Measurements from ENCODE around the gene ZDHHC20. TPM values are rescaled to one million over a fixed set of nuclear protein-coding genes. Genes with fewer than 3 reads are reported as not detected.

Gene ZDHHC20
- total RNA-seq, 1 donor from 2014 or later: 49.2 TPM

DNA sequence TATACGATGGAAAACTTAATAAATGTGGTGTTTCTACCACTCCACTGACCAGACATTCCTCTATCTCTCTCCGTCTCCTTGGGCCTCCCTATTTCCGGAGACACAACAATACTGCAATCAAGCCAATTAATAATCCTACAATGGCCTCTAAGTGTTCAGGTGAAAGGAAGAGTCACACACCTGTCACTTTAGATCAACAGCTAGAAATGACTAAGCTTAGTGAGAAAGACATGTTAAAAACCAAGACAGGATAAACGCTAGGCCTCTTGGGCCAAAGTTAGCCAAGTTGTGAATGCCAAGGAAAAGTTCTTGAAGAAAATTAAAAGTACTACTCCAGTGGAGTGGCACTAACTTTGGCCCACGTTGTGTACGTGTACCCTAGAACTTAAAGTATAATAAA lies 22.5 kb downstream of the ZDHHC20 start:
- Mint-ChIP-seq H3K36me3 (ENCODE audit: low read depth) (peaks cover 14% of the 10 kb centered on the region), H3K27ac (peak overlapping the region; percentile 93), H3K9me3 (peaks cover 6% of the 10 kb centered on the region), H3K27me3 (no peaks in the 10 kb centered on the region), H3K4me3 (peak overlapping the region; percentile 32), H3K4me1 (peaks cover 48% of the 10 kb centered on the region)
- CTCF ChIA-PET: interaction anchor here (0.9 kb wide), 1 partner anchor 40 kb away, joined by 4 read pairs; no protein-coding TSS in a partner anchor
- intact Hi-C loops (cut with micrococcal nuclease): loop anchor here (1.0 to 10.0 kb wide), 6 partner anchors 16 to 892 kb away; partner anchors contain the start of genes EEF1AKMT1 and MICU2
- TF ChIP-seq, protein P1, sequence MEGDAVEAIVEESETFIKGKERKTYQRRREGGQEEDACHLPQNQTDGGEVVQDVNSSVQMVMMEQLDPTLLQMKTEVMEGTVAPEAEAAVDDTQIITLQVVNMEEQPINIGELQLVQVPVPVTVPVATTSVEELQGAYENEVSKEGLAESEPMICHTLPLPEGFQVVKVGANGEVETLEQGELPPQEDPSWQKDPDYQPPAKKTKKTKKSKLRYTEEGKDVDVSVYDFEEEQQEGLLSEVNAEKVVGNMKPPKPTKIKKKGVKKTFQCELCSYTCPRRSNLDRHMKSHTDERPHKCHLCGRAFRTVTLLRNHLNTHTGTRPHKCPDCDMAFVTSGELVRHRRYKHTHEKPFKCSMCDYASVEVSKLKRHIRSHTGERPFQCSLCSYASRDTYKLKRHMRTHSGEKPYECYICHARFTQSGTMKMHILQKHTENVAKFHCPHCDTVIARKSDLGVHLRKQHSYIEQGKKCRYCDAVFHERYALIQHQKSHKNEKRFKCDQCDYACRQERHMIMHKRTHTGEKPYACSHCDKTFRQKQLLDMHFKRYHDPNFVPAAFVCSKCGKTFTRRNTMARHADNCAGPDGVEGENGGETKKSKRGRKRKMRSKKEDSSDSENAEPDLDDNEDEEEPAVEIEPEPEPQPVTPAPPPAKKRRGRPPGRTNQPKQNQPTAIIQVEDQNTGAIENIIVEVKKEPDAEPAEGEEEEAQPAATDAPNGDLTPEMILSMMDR (IDR thresholded peaks at IDR 0.05): no peak
- ATAC-seq (ENCODE audit: low read depth) (no peak), DNase-seq (no peak)
- POLR2A ChIA-PET: interaction anchor here (0.6 to 3.0 kb wide), 3 partner anchors 19 to 245 kb away, joined by 3 to 35 read pairs (median 3); partner anchors contain the start of gene ZDHHC20

DNA sequence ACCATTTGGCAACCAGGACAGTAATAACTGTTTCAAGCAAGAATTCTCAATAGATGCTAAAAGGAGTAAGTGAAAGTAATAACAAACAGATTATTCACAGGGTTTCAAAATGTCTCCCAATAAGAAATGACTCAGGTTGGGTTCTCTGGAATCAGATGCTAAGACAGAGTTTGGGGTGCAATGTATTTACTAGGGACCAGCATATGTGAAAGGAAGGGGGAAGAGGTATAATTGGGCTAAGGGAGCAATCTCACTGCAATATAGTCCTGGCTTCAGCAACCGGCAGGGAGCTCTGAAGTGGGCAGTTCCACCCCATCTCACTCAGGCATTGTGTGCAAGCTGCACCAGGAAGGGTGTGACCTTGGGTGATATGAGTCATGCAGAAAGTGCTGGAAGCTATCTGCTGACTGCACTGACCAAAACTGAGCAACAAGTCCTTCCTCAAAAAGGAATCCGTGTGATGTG lies 23.4 kb downstream of the ZDHHC20 start:
- ChIA-PET POLR2A (interaction anchor here (0.6 to 3.0 kb wide), 5 partner anchors 18 to 259 kb away, joined by 3 to 35 read pairs (median 3); partner anchors contain the start of genes MRPL57, SKA3 and ZDHHC20), CTCF (interaction anchor here (0.6 to 0.9 kb wide), 2 partner anchors 41 to 582 kb away, joined by 3 to 4 read pairs; no protein-coding TSS in a partner anchor)
- peaks cover 11% of the 10 kb centered on the region for H3K9me3 Mint-ChIP-seq
- peaks cover 23% of the 10 kb centered on the region for H3K36me3 Mint-ChIP-seq (ENCODE audit: low read depth)
- ATAC-seq (ENCODE audit: low read depth): peak; percentile 99
- DNase-seq: peak; percentile 36
- intact Hi-C loops (cut with micrococcal nuclease): loop anchor here (1.0 to 10.0 kb wide), 6 partner anchors 15 to 891 kb away; partner anchors contain the start of genes EEF1AKMT1 and MICU2
- H3K27me3 Mint-ChIP-seq: no peaks in the 10 kb centered on the region
- TF ChIP-seq, protein P1 (IDR thresholded peaks at IDR 0.05): no peak
- H3K4me1 Mint-ChIP-seq: peaks cover 48% of the 10 kb centered on the region
- H3K27ac Mint-ChIP-seq: peak overlapping the region; percentile 93
- peak overlapping the region; percentile 67 for H3K4me3 Mint-ChIP-seq

DNA sequence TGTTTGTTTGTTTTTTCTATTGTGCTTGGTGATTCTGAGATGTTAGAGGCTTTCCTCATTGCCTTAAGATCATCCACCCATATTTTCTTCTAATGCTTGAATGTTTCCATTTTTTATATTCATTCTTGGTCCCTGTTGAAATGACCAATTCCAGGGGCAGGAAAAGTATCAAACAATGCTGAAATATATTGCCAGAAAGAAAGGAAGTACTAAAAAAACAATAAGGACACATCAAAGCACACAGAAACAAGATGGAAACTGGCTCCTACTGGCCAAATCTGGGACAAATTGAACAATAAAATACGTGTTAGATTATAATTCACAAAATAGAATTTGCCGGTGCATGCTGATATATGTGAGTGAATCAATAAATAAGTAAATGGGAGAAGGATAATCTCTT lies 23.9 kb downstream of the ZDHHC20 start:
- H3K4me3 Mint-ChIP-seq: peak overlapping the region; percentile 67
- CTCF ChIA-PET: no interaction called here
- POLR2A ChIA-PET: interaction anchor here (0.6 to 3.0 kb wide), 4 partner anchors 23 to 258 kb away, joined by 3 to 35 read pairs (median 4); partner anchors contain the start of genes MRPL57, SKA3 and ZDHHC20
- H3K27me3 Mint-ChIP-seq: no peaks in the 10 kb centered on the region
- H3K36me3 Mint-ChIP-seq (ENCODE audit: low read depth): peaks cover 28% of the 10 kb centered on the region
- H3K27ac Mint-ChIP-seq: peak overlapping the region; percentile 93
- intact Hi-C loops (cut with micrococcal nuclease): loop anchor here (5.0 to 10.0 kb wide), 3 partner anchors 167 to 890 kb away; partner anchors contain the start of genes EEF1AKMT1 and MICU2
- DNase-seq: no peak
- no peak for ATAC-seq (ENCODE audit: low read depth)
- H3K9me3 Mint-ChIP-seq: peaks cover 14% of the 10 kb centered on the region
- H3K4me1 Mint-ChIP-seq: peaks cover 50% of the 10 kb centered on the region
- TF ChIP-seq, protein P1 (IDR thresholded peaks at IDR 0.05): no peak

DNA sequence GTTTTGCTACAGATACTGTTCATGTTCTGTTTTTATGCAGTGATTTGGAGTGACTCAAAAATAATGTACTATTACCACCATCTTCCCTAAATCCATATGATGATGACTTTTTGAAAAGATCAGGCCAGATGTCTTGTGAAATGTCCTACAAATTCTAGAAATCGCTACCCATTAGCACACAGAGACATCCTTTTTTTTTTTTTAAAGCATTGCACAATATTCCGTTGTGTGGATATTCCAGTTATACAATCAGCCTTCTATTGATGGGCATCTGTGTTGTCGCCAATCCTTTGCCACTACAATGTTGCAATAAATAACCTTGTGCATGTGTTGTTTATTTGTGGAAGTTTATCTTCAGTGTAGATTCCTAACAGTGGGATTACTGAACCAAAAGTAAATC lies 24.5 kb downstream of the ZDHHC20 start:
- CTCF ChIA-PET: no interaction called here
- peaks cover 33% of the 10 kb centered on the region for H3K36me3 Mint-ChIP-seq (ENCODE audit: low read depth)
- H3K27ac Mint-ChIP-seq: no peak overlapping the region
- intact Hi-C loops (cut with micrococcal nuclease): loop anchor here (10.0 kb wide), 1 partner anchor 890 kb away; no protein-coding TSS in a partner anchor
- no peak for DNase-seq
- peaks cover 55% of the 10 kb centered on the region for H3K4me1 Mint-ChIP-seq
- ATAC-seq (ENCODE audit: low read depth): no peak
- no peak overlapping the region for H3K4me3 Mint-ChIP-seq
- POLR2A ChIA-PET: no interaction called here
- H3K9me3 Mint-ChIP-seq: peaks cover 20% of the 10 kb centered on the region
- TF ChIP-seq, protein P1 (IDR thresholded peaks at IDR 0.05): no peak
- no peaks in the 10 kb centered on the region for H3K27me3 Mint-ChIP-seq

DNA sequence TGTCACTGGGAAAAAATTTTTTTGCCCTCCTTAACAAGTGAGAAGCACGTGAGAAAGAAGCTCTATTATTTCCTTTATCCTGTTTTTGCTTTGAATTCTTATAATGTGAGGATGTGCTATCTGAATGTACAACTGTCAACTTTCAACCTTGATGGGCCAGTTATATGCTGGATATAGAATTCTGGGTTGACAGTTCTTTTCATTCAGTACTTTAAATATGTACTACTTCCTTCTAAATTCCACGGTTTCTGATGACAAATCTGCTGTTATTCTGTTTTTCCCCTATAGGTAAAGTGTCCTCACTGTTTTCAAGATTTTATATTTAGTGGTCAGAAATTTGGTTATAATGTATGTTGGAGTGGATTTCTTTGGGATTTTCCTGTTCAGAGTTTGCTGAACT lies 29.9 kb downstream of the ZDHHC20 start:
- intact Hi-C loops (cut with micrococcal nuclease): no loop called here
- H3K27ac Mint-ChIP-seq: no peak overlapping the region
- POLR2A ChIA-PET: no interaction called here

More for the DNA sequence above, 29.9 kb downstream of the ZDHHC20 start:
- Mint-ChIP-seq H3K9me3 (peaks cover 17% of the 10 kb centered on the region), H3K36me3 (ENCODE audit: low read depth) (peaks cover 31% of the 10 kb centered on the region), H3K27me3 (no peaks in the 10 kb centered on the region), H3K4me3 (no peak overlapping the region), H3K4me1 (peaks cover 40% of the 10 kb centered on the region)
- TF ChIP-seq, protein P1 (IDR thresholded peaks at IDR 0.05): no peak
- CTCF ChIA-PET: no interaction called here
- DNase-seq (no peak), ATAC-seq (ENCODE audit: low read depth) (no peak)

Data from activated B cell treated with CpG ODN at 0.5 μM for 24 hours (primary cell).